SIG-M5 treated with dmso at 0.1 percent for 504 hours (cell line): ENCODE results near the gene RPRM.
A peak's percentile ranks its signal among the peaks of the same experiment; 100 is the strongest.
"Not testable (repeated sequence)": the region's sequence is repeated elsewhere in the genome, so short reads cannot be mapped to it uniquely, and the experiment has no call there.

Experiments
- DNase-seq: peaks from one replicate; lab custom pipeline; 2025; ENCODE audit not compliant: unreplicated experiment; lab: John Stamatoyannopoulos, UW

RPRM gene

DNA sequence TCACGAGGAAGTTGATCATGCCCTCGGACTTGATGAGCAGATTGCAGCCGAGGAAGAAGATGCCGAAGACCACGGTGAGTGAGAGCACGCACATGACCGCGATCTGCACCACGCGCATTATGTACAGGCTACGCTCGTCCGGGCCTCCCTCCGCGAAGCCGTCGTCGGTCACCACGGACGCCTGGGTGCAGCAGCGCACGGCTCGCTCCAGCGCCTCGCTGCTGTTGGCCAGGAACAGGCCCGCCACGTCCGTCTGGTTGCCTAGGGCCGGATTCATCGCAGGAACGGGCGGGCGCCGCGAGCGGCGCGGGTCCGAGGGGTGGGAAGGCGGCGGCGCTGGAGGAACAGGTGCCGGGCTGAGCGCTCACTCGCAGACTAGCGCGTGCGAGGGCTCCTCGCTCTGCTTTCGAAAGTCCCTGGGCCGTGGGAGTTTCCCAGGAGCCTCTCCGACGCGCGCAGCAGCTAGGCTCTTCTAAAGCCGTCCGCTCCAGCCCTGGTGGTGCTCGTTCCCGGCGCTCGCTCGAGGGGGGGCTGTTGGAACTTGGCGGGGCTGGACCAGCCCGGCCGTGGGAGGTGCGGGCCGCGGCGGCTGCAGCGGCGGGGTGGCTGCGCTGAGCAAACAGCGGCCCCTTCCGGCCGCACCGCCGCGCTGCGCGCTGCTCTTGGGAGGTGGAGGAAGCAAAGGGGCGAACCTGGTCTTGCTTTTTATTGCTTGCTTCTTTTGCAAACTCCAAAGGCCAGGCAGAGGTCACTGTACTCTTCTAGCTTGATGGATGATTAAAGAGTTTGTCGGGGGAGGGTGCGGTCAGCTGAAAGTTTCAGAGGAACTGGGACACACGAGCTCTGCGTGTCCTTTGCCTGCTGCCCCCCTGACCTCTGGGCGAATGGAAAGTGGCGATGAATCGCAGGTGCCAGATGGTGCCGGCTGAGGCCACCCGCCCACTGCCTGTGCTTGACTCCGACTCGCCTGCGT, at the start of gene RPRM:
Gene RPRM, minus strand, starts transcription at position 474 of the 973 bp plus-strand sequence. Its CDS starts 197 bp downstream, at position 277.
- no peak for DNase-seq

DNA sequence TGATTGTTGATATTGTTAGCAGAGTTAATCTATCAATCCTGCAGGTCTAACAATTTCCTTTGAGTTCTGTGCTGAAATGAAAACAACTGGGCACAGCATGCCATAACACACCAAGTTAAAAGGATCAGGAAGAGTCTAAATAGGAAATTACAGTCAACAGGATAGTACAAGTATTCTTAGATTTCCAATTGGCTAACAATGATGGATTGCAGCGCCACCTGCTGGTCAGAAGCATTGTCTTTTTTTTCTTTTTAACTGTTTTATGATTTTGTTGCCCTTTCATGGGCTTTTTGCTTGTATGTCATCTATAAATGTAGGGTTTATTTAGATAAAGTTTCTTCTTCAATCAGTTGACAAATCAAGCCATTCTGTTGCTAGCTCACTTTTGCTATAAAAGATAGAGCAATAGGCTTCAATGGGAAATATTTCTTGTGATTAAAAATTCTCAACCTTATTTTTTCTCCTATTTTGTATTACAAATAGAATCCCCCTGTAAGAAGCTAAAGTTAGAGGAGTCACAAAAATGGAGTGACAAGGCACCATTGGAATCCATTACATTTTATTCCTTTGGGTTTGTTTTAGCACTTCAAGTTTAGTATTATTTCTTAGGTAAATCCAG, 40.8 kb upstream of the RPRM start:
- peak; percentile 57 for DNase-seq

DNA sequence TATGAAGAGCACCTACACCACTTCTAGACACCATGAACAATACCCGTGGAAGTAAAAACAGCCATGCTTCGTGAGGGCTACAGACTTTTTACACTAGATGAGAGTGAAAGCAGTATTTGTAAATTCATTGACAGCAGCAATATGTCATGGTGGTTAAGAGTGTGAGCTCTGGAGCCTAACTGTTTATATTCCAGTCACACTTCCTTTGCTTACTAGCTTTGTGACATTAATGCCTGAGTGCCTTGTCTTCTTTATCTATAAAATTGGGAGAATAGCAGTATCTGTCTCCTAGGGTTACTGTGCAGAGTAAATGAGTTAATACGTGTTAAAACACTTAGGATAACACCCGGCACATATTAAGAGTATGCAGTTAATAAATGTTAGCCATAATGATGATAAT, 33.8 kb upstream of the RPRM start:
- DNase-seq: no peak

DNA sequence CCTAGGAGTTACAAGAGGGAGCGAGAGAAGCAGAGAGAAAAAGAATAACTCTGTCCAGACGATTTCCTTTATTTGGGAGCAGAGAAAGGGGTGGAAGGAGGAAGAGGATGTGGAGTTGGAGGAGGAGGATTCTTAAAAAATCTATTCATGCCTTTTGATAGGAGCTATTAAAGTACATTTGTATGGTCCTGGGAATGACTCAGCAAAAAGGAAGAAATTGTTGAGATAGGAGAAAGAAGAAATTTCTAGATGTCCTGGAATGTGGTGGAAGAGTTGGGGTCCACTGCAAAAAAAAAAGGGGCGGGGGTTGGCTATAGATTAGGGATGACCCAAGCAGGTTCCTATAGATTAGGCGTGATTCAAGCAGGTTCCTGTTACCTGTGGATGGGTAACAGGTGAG, 32.4 kb upstream of the RPRM start:
- no peak for DNase-seq

DNA sequence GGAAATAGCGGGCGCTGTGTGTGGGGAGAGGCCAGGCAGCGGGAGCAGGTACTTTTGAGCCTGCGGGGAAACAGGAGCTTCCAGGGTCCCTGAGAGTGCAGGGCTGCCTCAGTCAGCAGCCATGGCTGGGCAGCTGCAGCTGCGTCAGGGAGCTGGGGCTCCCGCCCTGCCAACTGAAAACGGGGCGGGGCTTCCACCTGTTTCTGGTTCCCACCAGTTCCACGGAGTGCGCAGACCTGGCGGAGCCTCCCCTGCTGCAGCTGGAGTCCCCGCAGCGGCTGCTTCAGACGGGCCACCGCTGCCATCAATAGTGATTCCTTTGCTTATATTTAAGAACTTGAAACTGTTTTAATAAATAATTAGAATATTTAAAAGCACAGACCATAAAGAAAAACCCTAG, 30.6 kb upstream of the RPRM start:
- no peak for DNase-seq

DNA sequence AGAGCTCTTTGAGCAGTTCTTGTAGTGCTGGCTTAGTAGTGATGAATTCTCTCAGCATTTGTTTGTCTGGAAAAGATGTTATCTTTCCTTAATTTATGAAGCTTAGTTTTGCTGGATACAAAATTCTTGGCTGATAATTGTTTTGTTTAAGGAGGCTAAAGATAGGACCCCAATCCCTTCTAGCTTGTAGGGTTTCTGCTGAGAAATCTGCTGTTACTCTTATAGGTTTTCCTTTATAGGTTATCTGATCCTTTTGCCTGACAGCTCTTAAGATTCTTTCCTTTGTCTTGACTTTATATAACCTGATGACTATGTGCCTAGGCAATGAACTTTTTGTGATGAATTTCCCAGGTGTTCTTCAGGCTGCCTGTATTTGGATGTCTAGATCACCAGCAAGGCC, 27.9 kb upstream of the RPRM start:
- not testable (repeated sequence) for DNase-seq

DNA sequence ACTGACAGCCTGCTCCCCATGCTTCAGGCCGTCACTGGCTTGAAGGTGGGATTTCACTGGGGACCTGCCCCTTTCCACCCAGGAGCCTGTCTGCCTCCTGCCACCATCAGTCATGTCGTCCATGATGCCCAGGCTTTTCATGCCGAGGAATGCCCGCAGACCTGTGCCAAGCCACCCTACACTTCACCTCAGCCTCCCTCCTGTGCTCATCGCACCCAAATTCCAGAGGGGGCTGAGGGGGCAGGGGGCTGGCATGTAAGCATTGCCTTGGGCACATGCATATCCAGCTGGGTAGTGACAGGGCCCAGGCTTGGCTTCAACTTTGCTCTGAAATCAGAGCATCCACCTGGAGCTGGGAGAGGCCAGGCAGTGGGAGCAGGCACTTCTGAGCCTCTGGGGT, 20.9 kb upstream of the RPRM start:
- DNase-seq: no peak

DNA sequence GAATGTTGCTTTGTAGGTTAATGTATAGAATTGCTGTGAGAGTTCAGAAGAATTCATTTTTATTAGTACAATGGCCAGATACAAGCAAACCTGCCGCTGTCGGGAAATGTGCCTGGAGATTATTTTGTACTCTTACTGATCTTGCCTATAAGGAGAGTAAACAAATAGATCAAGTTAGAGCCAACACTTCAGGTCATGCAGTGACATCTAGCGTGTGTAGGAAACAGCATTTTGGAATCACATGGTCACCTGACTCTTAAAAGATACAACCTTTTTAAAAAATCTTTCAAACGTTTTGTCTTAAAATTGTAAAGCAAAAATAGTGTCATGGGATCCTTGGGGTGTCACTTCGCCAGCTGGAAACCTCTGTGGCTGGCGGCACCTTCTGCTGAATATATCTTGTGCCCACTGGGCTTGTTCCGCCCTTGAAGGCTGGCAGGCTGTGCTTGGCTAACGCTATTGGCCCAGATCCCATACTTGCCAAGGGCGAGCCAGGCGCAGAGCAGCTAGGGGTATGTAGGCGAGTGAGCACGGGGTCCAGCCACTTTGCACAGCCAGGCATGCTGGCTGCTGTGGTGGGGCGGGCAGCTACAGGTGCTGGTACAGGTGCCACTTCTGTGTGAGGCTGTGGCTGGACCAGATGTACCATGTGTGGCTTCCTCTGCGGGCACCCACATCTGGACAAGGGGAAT, 19.5 kb upstream of the RPRM start:
- no peak for DNase-seq

DNA sequence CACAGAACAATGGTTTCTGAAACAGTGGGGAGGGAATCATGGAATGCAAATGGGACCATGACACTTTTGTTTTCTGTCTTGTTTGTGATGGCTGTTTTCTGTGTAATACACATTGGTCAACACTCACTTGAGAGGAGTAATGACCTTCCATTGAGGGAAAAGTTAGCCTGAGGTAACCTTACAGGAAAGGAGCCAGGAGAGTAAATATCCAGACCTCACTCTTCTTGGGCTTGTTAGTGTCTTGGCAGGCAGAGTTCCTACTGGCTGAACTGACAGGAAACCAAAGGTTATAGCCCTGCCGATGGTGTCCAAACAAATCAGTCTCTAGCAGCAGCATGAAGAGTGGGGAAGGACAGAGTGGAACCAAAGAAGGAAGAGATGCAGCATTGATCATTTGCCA, 17.2 kb upstream of the RPRM start:
- no peak for DNase-seq

DNA sequence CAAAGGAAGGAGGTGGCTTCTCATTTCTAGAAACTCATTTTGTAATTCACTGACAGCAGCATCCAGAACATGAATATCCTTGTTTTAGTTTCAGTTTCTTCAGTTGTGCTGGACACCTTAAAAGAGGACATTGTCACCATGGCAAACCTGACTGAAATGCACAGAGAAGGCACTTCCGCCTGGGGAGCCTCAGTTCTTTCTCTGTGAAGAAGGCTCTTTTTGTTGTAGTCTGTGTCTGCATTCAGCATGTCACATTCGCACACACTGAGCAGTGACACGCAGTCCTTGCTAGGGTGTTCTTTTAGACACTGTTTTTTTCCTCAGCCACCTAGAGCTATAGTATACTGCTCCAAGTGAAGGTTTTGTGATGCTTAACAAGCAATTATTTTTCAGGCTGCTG, 9.5 kb upstream of the RPRM start:
- no peak for DNase-seq

DNA sequence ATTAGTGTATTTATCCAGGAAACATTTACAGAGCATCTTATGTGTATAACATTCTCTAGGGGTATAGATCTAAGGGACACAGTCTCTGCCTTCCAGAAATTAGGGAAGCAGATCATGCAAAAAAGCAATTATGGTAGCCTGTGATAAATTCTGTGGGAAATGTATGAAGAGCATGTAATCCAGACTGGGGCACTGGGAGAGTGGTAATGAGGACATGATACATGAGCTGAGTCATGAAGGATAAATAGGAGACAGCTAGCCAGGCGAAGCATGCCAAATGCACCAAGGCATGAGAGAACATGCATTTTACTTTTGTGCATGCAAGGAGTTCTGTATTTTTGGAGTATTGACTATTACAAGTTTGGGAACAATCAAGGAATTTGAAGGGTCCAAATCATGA, 8.9 kb upstream of the RPRM start:
- no peak for DNase-seq

DNA sequence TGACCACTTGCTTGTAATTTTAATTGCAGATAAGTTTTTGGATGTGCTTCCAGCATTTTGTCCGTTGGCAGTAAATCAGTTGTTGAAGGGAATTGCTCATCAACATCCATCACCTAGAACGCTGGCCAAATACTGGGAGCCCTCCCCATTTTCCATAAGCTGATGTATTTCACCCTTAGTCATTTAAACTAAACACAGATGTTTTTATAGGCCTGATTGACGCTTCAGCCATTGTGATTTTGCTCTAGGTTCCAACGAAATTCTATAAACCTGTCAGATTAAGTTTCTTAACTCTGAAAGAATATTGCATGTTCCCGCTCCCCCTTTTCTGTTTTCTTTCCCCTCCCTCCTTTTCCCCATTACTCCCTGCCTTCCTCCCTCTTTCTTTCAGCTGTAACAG, 1.0 kb upstream of the RPRM start:
- no peak for DNase-seq

DNA sequence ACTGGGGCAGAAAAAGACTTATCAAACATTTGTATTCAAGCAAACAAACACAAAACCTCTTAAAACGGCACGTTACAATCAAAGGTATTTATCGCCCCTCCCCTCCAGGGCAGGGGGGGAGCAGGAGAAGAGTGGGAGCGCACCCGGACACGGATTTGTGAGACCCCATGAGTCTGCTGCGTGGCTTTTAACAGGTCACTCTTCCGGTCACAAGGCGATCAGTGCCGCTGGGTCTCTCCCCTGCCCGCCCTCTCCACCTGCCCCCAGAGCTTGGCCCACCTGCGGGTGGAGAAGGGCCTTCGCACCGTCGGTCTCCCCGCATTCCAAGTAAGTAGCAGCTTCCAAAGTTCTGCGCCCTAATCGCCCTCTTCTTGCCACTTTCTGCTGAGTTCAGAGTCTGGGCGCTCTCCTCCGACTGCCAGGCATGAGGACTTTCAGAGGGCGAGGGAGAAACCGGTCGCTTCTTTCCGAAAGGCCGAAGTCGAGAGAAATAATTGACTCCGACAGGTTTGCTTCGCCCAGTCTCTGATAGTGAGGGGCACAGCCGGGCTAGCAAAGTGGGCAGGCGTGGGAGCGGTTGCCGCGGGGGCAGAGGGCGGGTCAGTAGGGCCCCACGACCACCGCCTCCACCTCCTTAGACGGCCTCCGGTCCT, 800 bp downstream of the RPRM start:
- DNase-seq: no peak

DNA sequence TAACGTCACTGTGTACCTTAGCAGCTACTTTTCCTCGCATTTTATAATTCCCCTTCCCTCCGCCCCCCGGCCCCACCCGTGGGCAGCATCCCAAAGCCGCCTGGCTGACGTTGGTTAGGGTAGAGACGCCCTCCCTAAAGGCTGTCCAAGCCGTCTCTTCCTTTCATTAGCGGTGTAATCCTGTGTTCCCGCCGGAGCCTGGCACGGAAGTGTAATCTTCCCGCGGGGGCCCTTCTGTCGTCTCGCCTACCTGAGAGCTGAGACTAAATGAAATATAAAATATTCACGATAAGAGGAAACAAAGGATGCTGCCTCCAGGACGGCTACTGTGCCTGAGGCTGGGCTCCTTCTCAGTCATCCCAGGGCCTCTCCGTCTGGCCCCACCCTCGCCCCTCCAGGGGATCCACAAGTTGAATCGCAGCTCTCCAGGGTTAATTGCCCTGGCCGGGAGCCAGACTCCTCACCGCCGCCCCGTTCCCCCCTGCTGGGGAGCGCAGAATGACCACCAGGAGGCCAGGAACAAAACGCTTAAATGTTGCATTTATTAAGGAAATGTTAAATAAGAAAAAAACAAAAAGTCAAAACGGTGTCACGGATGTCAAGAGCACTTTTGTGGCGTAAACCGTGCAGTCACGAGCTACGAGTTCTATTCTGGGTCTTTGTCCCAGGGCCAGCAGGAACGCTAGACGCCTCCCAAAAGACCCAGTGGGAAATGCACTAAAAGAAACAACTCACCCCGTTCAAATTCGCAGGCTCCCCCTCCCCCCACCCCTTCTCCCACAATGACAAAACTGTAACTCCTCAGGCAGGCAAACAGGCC, 1.5 kb downstream of the RPRM start:
- no peak for DNase-seq

DNA sequence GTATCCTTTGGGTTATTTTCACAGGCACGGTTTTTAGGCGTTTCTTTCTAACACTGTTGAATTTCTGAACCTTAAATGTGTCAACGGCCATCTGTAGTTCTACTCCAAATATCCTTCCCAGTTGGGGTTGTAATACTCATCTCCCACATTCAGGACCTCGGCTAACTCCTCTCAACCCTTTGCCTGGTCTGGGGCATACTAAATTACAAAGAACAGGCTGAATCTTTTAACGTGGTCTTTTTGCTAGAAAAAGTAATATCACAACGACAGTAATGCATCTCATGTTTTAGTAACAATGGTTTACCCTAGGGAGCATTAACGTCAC, 2.1 kb downstream of the RPRM start:
- DNase-seq: no peak

DNA sequence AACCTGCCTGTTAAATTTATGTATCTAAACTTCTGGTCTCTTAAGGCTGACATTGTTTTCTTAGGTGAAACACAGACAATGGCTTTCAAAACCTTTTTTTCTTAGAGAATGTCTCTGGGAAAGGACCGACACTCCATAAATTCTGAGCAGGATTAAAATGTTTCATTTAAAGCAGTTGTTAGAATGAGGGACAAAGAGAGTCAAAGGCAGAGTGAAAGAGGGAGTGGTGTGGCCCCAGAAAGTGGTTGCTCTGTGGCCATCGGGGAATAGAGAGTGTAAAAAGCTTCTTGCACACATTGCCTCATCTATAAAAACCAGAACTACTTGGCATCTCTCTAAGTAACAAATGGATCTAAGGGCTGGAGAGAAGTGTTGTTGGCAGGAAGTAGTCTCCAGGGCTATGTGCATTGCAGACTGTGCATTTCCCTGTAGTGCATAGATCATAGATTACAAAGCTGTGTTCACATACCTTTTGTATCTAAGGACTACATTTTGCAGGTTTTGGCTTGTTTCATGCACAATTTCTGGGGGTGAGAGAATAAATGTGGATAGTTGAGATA, 3.6 kb downstream of the RPRM start:
- DNase-seq: no peak

DNA sequence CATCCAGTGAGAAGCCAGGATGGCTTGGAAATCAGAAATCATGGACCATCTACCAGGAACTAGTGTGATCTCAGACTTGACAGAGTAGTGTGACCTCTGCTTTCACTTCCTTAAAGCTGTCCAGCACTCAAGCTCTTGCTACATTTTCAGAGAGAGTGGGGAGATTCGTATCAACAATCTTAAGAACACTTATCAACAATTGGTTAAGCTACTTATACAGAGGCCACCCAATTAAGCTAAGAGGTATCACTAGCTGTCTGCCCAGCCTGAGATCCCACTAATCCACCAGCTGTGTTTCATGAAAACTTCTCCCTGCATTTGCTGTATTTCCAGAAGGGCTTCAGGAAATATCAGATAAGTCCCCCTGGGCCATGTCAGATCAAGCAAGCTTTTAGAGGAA, 4.2 kb downstream of the RPRM start:
- DNase-seq: no peak

DNA sequence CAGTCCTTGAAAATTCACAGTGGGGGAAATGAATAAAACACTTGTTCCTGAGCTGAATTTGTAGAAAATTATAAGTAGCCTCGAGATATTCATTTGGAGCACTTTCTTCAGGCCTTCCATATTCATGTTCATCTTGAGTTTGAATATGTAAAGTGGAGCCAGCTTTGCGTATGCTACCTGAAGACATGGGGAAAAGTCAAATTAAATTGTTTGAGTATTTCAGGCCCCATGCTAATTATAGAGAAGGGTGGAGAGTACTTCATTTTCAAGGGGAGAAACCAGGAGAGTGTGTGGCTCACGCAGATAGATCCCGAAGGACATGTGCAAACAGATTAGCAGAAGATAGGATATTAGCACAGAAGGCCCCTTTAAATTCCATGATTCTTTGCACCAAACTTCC, 7.7 kb downstream of the RPRM start:
- no peak for DNase-seq

DNA sequence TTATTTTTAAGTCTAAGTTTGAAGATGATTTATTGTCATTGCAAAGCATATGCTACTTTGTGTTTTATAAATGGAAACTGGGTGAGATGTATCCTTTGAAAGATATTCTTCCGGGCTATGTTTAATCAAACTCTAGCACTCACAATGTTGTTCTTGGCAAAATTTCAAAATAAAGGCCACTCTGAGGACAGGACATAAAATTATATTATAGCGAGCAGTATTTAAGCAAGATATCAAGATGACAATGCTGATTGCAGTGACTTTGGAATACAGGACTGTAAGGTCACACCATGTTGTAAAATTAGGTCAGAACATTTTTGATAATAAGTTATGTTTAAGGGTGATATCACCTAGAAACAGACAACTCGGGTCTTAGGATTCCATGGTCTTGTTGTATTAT, 14.2 kb downstream of the RPRM start:
- no peak for DNase-seq

DNA sequence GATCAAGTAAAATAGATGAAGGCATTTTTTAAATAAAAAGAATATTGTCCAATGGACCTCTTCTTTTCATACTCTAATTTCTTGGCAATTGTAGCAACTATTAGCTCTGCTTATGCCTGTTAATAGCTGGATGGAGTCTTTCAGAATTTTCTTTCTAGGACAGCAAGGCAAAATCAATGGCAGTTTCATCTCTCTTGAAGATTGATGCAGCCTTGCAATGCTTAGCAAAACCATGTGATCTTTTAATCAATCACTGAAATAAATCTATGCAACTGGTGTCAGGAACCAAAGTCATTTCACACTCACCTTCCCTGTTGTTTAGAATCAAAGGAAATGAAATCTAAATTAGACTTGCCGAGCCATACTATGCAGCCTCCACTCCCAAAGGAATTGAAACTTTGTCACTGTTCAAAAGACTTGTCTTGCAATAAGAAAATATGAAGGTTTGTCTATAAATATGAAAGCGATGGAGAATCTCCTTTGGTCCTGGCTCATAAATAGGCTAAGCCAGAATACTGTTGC, 16.2 kb downstream of the RPRM start:
- DNase-seq: no peak
